ENCODE results near the gene IQSEC1. TPM values are rescaled to one million over a fixed set of nuclear protein-coding genes. Genes with fewer than 3 reads are reported as not detected.

IQSEC1 gene
- total RNA-seq, 1 donor from 2014 or later: 55.2 TPM

DNA sequence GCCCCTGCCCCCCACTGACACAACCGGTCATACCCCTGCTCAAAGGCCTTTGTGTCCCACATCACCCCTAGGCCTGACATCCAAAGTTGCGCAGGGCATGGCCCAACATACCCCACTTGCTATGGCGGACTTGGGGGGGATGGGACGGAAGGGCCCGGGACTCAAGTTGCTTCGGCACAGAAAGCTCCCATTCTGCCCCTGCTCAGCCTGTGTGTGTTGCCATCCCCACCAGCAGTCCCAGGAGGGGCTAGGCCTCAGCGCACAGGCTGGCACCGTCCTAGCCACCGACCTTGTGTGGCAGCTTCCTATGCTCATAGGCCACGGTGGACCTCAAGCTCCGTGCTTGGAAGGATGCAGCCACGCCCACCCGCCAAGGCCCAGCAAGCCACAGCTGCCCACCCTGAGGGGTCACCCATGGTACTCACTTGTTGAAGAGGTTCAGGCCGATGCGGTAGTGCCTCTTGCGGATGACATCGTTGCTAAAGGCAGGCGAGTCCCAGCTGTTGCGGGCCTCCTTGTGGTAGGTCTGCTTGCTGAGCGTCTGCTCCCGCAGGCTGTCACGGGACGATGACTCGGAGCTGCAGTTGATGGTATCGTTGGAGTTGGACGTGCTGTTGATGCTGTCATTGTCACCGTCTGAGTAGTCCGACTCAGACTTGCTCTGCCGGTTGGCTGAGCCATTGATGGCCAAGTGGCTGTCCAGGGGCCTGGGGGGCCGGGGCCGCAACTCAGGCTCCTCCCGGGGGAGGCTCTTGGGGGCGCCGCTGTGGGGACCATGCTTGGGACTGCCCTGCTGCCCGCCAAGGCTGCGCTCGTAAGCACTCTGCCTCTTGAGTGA, 138.0 kb downstream of the IQSEC1 start:
- DNase-seq (ENCODE audit: low spot score): no peak

DNA sequence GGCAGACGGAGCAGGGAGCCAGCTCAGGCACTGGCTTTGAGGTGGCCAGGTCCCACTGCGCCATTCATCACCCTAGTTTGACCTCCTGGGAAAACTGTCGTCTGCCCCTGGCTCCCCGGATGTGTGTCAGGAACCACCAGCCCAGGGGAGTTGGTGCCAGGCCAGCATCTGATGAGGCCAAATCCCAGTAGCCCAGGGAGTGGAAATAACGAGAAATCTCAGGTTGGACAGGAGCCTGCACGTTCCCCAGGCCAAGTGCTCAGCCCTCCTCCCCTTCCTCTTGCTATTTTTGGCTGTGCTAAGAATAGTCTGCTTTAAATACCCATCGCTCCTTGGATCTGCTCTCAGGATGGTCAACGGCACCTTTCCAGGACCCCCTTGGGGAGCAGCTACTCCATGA, 138.8 kb downstream of the IQSEC1 start:
- DNase-seq (ENCODE audit: low spot score): peak; percentile 79

DNA sequence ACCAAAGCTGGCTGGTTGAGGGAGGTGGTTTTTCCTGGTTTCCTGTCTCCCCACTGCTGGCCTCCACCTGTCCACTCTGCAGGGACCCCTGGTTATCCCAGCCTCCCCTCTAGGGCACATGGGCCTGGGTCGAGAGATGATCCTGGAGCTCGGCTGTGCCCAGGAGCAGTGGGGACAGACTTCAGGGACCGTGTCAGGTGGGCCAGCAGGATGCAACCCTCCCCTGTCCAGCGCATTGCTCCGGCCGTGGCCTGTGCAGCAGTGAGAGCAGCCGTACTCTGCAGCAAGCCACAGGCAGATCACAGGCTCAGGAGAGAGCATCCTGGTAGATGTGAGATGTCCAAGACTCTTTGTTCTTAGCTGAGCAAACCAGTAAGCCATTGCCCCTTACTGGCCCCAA, 139.3 kb downstream of the IQSEC1 start:
- DNase-seq (ENCODE audit: low spot score): no peak

DNA sequence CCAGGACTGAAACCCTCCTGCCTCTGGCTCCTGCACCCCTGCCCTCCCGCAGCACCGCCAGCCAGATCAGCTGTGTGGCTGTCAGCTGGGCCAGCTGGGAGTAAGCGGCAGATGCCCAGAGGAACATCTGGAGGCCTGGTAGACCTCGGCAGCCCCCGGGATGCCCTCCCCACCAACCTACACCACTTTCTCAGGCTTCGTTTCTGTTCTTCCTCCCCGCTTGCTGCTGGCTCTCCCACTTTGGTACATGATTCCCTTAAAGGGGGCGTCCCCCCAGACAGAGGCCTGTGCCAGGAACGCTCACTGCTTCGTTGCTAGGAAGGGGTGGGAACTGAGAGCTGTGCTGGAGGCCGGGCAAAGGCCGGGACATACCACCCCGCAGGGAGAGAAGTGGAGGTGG, 140.5 kb downstream of the IQSEC1 start:
- no peak for DNase-seq (ENCODE audit: low spot score)

DNA sequence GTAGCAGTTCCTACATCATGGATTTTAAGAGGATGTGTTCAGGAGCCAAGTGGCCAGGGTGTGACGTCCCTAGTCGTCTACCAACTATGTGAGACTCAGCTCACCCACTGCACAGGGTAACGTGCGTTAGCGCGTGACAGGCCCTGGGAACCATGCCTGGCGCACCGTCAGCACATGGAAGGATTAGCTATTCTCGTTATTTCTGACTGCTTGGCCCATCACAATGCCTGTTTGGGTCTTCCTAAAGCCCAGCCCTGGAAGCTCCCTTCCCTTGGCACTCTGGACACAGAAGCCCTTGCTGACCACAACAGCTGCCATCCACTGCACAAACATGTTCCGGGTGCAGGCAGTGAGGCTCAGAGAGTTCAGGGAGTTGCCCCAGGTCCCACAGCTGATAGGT, 140.9 kb downstream of the IQSEC1 start:
- no peak for DNase-seq (ENCODE audit: low spot score)

DNA sequence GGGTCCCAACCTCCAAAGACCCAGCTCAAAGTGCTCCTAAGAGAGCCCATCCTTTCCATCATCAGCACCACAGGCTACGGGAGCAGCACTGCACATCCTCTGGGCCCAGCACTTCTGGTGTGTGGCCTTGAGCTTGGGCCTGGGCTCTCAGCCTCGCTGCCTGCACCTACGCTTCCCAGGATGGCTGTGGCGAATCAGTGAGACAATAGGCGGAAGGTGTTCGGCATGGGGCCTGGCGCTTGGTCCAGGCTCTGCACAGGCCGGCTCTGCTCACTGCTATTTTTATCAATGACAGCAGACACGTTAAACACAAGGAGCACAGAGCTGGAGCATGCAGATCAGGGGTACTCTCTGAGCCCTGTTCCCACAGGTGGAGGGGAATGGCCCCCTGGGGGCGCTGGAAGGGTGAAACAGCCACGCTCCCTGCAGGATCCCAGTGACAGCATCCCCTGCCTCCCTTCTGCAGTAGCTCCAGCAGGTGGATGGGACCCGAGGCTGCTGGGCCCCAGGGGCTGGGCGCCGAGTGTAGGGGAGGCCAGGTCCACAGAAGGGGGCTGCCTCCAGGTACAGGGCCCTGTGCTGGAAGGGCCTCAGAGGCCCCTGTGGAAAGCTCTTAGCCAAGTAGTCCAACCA, 141.8 kb downstream of the IQSEC1 start:
- DNase-seq (ENCODE audit: low spot score): no peak

DNA sequence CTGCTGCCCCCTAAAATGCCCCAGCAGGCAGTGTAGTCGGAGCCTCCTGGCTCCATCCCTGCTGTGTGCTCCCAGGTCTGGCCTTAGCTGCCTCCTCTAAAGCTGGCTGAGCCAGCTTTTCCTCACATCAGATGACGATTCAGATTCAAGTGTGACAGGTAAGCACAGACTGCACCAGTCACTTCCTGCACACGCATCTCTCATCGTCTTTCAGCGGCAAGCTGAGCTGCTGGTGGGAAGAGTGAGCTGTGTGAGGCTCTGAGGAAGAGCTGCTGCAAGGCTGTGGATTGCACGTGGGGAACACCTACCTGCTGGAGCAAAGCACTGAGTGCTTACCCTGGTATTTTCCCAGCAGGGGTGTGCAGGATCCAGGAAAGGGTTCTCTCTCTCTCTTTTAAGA, 143.4 kb downstream of the IQSEC1 start:
- DNase-seq (ENCODE audit: low spot score): no peak

DNA sequence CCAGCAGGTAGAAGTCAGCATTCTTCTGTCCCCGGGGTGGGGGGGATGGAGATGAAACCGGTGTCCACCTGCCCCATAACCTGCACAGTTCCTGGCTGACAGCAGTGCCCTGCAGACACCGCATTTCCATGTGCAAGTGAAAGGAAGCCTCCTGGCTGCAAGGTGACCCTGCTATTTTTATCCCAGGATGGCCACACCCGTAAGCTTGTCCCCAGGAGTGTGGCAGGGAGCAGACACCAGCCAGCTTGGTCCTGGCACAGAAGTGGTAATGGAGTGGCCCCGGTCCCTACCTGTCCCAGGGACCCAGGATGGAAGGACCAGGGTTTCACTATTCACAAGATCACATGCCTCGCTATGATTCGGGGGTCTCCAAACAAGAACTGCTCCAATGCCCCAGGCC, 146.6 kb downstream of the IQSEC1 start:
- DNase-seq (ENCODE audit: low spot score): no peak

DNA sequence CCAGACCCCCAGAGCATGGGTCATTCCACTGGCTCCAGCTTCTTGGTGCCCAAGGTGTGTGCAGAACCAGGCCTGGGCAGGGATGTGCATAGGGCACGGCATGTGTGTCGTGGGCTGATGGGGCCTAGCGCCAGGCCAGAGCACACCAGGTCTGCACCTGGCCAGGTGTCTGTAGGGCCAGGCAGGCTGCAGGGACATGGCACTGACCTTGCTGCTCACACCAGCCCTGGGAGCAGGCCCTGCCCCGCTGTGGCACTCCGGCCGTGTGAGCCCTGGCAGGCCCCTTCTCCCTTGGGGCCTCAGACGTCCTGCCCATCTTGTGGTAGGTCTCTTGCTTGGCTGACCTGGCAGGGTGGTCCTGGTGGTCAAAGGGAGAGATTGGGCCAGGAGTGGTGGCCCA, 147.6 kb downstream of the IQSEC1 start:
- DNase-seq (ENCODE audit: low spot score): no peak

DNA sequence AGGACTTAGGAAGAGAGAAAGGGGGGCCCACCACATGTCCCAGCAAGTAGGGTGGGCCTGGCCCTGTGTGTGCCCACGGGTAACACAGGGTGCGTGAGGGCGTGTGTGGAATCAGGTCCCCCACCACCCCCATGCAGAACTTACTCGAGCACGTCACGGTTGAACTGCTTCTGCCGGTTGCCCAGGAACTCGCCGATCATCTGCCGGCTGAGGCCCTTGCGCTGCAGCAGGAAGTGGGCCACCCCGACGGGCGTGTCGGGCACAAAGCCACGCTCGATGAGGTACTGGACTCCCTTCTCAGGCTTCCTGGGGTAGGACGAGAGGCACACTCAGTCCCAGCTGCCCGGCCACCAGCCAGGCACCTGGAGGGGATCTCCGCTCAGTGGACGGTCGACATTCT, 148.8 kb downstream of the IQSEC1 start:
- DNase-seq (ENCODE audit: low spot score): no peak

DNA sequence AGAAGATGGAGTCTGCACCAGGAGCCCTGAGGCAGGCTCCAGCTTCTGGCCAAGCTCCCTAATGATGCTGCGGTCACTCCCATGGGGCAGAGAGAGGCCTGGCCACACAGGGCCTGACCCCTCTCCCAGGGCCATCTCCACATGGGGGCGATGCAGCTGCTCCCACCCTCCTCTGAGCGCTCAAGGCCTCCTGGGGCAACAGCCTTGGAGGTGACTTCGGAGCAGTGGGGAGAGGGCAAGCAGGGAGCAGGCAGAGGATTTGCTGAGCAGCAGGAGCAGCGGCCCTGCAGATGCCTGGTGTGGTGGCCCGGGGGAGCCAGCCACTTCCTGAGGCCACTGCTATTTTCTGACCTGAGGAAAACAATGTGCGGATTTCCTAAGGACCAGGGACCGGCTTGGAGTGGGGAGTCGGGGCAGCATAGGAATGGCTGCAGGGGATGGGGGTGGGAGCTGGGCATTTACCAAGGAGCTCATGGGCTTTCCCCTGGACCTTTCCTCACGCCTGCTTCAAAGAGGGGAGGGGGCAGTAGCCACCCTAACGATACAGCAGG, 150.3 kb downstream of the IQSEC1 start:
- DNase-seq (ENCODE audit: low spot score): no peak

DNA sequence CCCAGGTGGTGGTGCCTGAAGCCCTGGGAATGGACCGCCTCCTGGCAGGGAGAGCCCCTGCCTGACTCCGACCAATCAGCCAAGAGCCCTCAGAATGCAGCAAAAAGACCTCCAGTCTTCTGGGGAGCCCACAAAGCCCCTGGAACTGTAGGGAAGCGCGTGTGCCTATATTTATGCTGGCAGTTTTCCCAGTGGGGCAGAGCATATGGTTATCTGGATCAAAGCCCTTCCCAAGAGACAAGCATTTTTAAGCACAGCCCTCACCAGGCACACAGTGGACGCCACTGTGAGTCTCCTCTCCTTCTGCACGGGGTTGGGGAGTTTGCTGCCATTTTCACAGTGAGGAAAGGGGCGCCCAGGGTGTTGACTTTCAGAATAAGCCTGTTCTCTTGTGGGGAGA, 150.9 kb downstream of the IQSEC1 start:
- DNase-seq (ENCODE audit: low spot score): no peak

DNA sequence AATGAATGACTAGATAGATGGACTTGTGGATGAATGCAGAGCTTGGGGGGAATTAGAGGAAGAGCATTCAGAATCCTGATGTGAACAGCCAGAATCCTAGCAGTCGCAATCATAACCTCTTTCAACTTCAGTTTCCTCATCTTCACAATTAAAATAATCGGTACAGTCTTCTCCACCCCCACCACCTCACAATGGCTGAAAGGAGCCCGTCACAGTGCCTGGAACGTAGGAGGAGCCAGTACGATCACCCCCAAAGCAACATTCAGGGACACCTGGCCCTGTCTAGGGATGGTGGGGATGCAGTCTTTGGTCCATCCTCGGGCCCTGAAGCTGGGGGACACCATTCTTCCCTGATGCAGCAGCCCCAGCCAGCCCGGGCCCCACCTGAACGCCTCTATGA, 151.5 kb downstream of the IQSEC1 start:
- DNase-seq (ENCODE audit: low spot score): no peak

DNA sequence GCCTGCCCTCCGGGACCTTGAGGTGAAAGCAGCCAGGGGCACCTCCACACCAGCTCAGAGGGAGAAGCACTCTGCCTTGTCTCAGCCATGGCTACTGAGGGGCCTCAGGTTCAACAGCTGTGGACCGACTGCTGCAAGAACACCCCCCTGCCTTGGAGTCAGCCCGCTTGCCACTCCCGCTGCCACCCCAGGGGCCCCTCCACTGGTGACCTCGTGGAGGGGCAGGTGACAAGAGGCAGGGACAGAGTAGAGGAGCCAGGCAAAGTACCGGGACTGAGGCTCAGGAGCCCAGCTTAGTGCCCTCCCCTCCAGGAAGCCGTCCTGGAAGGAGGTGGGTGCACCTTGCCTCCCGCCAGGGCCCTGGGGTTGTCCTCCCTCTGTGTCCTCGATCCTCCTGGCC, 152.3 kb downstream of the IQSEC1 start:
- DNase-seq (ENCODE audit: low spot score): no peak

DNA sequence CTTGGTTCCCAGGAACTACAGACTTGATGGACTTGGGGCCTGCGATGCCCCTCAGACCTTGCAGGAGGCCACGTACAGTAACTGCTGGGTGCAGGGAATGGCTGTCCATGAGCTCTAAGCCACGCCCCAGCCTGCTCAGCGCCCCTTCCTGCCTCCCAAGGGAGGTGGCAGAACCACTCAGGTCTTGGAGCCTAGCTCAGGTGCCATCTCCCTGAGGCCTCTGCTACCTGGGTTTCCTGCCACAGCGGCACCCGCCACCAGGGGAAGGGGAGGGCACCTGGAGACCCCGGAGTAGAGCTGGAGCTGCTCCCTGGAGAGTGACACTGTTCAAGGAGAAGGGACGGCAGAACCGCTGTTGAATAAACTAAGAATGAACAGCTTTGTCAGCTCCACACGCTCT, 154.0 kb downstream of the IQSEC1 start:
- DNase-seq (ENCODE audit: low spot score): no peak

DNA sequence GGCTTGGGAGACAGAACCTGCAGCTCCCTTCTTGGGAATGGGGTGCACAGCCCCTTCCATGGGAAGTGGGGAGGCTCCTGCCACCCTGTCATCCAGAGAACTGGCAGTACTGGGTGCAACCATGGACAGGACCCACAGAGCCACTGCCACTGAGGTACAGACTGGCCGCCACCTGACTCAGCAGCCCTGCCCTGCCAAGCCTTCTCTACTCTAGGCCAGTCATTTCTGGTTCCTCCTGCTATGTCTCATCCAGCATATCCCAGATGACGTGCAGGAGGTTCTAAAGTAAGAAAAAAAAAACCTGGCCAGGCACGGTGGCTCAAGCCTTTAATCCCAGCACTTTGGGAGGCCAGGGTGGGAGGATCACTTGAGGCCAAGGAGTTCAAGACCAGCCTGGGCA, 155.0 kb downstream of the IQSEC1 start:
- no peak for DNase-seq (ENCODE audit: low spot score)

DNA sequence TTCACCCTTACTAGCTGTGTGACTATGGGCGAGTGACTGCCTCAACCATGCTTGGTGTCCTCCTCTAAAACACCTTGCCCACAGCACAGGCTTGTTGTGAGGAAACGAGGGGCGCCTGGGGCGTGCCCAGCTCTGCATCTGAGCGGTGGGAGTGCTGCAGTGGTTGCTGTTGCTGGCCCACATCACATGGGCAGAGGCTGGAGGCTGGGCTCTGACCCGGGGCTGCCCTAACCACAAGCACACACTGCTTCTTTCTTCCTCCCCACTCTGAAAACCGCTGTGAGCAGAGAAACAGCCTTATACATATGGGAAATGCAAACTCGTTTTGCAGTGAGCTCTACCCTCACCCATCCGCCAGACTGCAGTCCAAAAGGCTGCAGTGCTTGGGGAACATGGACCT, 157.1 kb downstream of the IQSEC1 start:
- DNase-seq (ENCODE audit: low spot score): no peak

DNA sequence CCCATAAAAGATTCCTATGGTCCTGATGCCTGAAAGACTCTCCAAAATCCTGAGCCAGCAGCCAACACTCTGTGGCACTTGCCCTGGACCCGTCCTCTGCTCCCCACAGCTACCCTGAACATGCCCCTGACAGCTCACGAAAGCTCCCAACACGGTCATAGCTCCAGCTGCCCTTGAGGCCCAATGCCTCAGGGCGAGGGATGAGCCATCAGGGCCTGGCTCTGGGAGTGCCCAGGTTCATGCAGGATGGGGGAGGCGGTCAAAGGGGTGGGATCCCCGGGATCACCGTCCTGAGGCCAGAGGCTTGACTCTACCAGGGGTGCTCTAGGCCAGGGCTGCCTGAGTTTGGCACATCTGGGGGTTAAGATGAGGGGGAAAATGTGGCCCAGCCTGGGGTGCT, 159.1 kb downstream of the IQSEC1 start:
- DNase-seq (ENCODE audit: low spot score): no peak

DNA sequence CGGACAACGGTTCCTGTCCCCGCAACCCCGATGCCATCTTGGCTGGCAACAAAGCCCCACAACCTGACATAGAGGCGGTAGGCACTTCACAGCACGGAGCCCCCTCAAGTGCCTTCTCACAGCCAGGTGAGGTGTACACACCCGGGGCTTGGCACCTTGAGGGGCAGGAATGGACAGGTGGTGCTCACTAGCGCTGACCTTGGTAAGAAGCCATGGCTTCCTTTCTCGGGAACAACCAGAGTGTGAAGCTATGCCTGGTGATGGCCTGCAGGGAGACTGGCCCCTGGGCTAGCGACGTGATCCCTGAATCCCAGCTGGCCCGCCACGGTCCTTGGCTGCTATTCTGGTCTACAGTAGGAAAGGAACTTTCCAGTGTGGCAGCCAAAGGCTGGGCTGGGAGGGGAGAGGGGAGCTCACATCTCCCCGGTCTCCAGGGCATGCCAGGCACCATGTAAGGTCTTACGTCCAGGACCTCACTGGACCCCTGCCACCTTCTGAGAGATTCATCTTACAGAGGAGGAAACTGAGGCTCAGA, 161.3 kb downstream of the IQSEC1 start:
- DNase-seq (ENCODE audit: low spot score): no peak

DNA sequence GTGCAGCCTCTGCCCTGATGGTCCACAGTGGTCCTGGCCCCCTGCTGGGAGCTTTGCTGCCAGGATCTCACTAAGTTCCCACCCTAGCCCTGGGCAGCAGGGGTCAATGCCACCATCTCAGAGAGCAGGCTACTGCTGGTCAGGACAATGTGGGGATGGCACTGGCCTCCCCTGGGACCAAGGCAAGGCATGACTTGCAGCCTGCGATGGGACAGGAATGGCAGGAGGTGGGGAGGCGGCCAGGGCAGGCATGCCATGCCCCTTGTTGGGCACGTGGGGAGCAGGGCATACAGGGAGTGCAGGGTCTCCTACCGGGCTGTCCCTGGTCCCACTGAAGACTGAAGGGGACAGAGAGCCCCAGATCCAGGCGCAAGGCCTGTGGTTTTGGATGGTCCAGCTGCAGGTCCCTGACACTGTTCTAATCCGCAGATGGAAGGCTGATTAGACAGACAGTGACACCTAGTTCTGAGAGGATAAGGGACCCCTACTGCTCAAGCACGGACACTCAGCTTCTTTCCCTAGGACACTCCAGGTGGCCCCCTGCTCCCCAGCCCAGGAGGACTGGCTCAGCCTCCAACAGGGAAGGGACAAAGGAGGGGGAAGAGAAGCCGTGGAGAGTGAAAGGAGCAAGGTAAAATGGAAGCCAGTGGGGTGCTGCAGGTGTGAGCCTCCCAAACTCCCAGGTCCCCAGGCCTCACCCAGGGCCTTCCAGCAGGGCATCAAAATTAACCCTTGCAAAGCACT, 162.7 kb downstream of the IQSEC1 start:
- DNase-seq (ENCODE audit: low spot score): no peak

DNA sequence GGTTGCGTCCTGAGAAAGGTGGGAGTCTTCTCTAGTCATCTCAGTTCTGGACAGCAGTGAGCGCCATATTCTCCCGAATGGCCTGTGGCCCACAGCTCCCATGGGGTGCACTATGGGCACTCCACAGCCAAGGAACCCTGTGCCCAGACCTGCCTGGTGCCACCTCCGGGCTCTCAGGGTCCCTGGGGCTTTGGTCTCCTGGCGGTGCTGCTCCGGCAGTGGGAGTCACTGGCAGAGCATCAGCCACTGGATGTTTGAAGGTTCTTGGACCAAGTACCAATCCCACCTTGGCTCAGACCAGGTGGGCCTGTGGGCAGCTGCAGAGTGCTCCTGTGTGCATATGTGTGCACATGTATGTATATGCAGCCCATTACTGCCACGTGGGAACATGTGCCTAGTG, 163.5 kb downstream of the IQSEC1 start:
- DNase-seq (ENCODE audit: low spot score): no peak

DNA sequence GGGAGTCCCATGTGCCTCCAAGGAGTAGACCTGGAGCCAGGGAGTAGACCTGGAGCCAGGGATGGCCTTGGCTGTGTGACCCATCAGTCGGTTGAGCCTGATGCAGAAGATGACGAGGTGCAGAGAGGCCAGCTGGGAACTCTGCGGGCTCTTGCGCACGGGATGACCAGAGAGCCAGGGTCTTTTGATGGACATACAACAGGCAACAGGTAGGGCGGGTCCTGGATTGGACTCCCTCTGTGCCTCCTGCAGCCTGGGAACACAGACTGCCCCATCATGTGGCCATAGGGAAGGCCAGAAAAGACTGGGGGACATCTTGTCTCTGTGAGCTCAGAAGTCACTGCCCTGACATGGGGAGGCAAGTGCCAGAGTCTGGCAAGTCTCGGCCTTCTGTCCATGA, 164.4 kb downstream of the IQSEC1 start:
- DNase-seq (ENCODE audit: low spot score): no peak
